Right lobe of liver (tissue), 6 donors: Measurements from ENCODE around the gene PHLDA1. TPM values are rescaled to one million over a fixed set of nuclear protein-coding genes. Genes with fewer than 3 reads are reported as not detected.
A peak's percentile ranks its signal among the peaks of the same experiment; 100 is the strongest.

Experiments used
- ATAC-seq, 4 donors: fragments of 200-7000 bp; cut with Tn5 transposase; one replicate each; pipeline ENCODE4 v1.9.1; 2020; ENCODE audit warnings: mild to moderate bottlenecking in 4 of 4, moderate library complexity in 4 of 4
- DNase-seq, 3 donors: peaks; one replicate each; pipeline ENCODE4 v3.0.0-alpha.2; 2020
- H3K27ac ChIP-seq, 3 donors: fragments of 200-600 bp; one replicate each; pipeline ENCODE4 v1.8.0; 2022
- H3K27me3 ChIP-seq, 2 donors: fragments of 200-600 bp; one replicate each; pipeline ENCODE4 v1.8.0; 2022
- H3K36me3 ChIP-seq, 4 donors: fragments of 200-600 bp; sonication (generic) in 1 of 4; one replicate each; pipeline versions ENCODE4 v1.5.1 to v1.8.0; 2017 to 2022; ENCODE audit warnings: control low read depth in 1 of 4
- H3K4me1 ChIP-seq, 4 donors: fragments of 200-600 bp; sonication (generic) in 1 of 4; one replicate each; pipeline versions ENCODE4 v1.5.1 to v1.8.0; 2017 to 2022; ENCODE audit warnings: control low read depth in 1 of 4
- H3K4me3 ChIP-seq, 3 donors: fragments of 200-600 bp; one replicate each; pipeline ENCODE4 v1.8.0; 2022
- H3K9me3 ChIP-seq, 4 donors: fragments of 200-600 bp; sonication (generic) in 1 of 4; one replicate each; pipeline versions ENCODE4 v1.5.1 to v1.8.0; 2017 to 2022; ENCODE audit warnings: control low read depth in 1 of 4
- CTCF ChIP-seq, 4 donors: fragments of 200-600 bp in 3 of 4; fragments of 450-650 bp in 1 of 4; IDR thresholded peaks; one replicate each; pipeline versions ENCODE4 v1.5.1 to v1.8.0; 2016 to 2022; ENCODE audit warnings: antibody characterized with exemption in 4 of 4, mild to moderate bottlenecking in 2 of 4
- POLR2A ChIP-seq: fragments of 450-650 bp; IDR thresholded peaks from one replicate; pipeline ENCODE4 v1.6.1; 2017; ENCODE audit warnings: antibody characterized with exemption, mild to moderate bottlenecking
- WGBS: methylation state at CpG from one replicate; pipeline ENCODE4 v1.1.6; 2018; ENCODE audit warnings: low coverage, low lambda C conversion rate; ENCODE audit not compliant: insufficient coverage; ENCODE audit errors: missing lambda C conversion rate; 5-methylcytosine and 5-hydroxymethylcytosine counted together
- intact Hi-C, 2 donors: fragments of 100-400 bp; cut with DNase I; formaldehyde crosslinking; loops; one replicate each; pipeline versions ENCODE4 v1.11.2 to v1.14.1; 2022
- total RNA-seq, 6 experiments: library from RNA; depleted of rRNA in 2 of 6; stranded (reverse); fragments of >200 nt in 2 of 6; fragmentation: NEBNext Ultra II Directional in 3 of 6; extraction: Animal tissue kit (Norgen Biotek cat#: 25700) in 3 of 6; gene quantifications; one replicate each; pipeline versions ENCODE4 v1.1.0 to v1.2.4, GENCODE V29; 2016 to 2023
- donor health status: DM: no; HTN: yes; CAD: no.
- donor health status: DM: no; HTN: no; CAD: no.
- donor health status: DM: no; HTN: no; CAD: no.
- donor health status: DM: no; HTN: yes; CAD: no.
- donor health status: DM: no; HTN: yes; CAD: no.

The PHLDA1 gene
- total RNA-seq, 6 experiments from 2014 or later: 1.7 to 22.4 (median 14.3) TPM

- intact Hi-C loops: no loop called here
- no peak for TF ChIP-seq POLR2A
- no peak for TF ChIP-seq CTCF (IDR thresholded peaks at IDR 0.05)
- DNase-seq: no peak
- no peak overlapping the region for H3K4me3 ChIP-seq
- no peaks in the 10 kb centered on the region for H3K9me3 ChIP-seq
- no CpG with 5 or more reads among the region's 2 CpGs for WGBS
- H3K36me3 ChIP-seq: no peaks in the 10 kb centered on the region
- no peak for ATAC-seq
- no peaks in the 10 kb centered on the region for H3K27me3 ChIP-seq
- H3K27ac ChIP-seq: no peak overlapping the region
- no peaks in the 10 kb centered on the region for H3K4me1 ChIP-seq
Measured at GRCh38 chr12:76023069-76023690, 8.4 kb downstream of the PHLDA1 start.

- Histone ChIP-seq H3K27ac (no peak overlapping the region), H3K36me3 (no peaks in the 10 kb centered on the region), H3K27me3 (no peaks in the 10 kb centered on the region), H3K9me3 (no peaks in the 10 kb centered on the region), H3K4me3 (no peak overlapping the region), H3K4me1 (no peaks in the 10 kb centered on the region)
- intact Hi-C loops: no loop called here
- TF ChIP-seq POLR2A (no peak), CTCF (IDR thresholded peaks at IDR 0.05) (no peak)
- WGBS: 87% methylated on average over 3 of the region's 3 CpGs
- no peak for DNase-seq
- no peak for ATAC-seq
Measured at GRCh38 chr12:76022506-76022905, 9.1 kb downstream of the PHLDA1 start.

GRCh38 chr12:76020731-76021672 lies 10.6 kb downstream of the PHLDA1 start:
- no peaks in the 10 kb centered on the region for H3K36me3 ChIP-seq
- H3K27me3 ChIP-seq: no peaks in the 10 kb centered on the region
- DNase-seq (no peak), ATAC-seq (peak; percentile 46 to 81 (median 58))
- intact Hi-C loops: no loop called here
- no peak overlapping the region for H3K4me3 ChIP-seq
- 52% methylated on average over 14 of the region's 15 CpGs for WGBS
- H3K4me1 ChIP-seq: no peaks in the 10 kb centered on the region
- H3K27ac ChIP-seq: peak overlapping the region; percentile 6 to 70 (median 37)
- TF ChIP-seq POLR2A (no peak), CTCF (IDR thresholded peaks at IDR 0.05) (no peak)
- no peaks in the 10 kb centered on the region for H3K9me3 ChIP-seq

GRCh38 chr12:76020281-76020680 lies 11.3 kb downstream of the PHLDA1 start:
- H3K9me3 ChIP-seq: no peaks in the 10 kb centered on the region
- peak; percentile 21 to 51 (median 33) for ATAC-seq
- peak overlapping the region in 2 of 3 donors; percentile 3 to 37 for H3K27ac ChIP-seq
- H3K27me3 ChIP-seq: no peaks in the 10 kb centered on the region
- no peak for TF ChIP-seq CTCF (IDR thresholded peaks at IDR 0.05)
- H3K4me1 ChIP-seq: no peaks in the 10 kb centered on the region
- DNase-seq: no peak
- H3K36me3 ChIP-seq: no peaks in the 10 kb centered on the region
- H3K4me3 ChIP-seq: no peak overlapping the region
- 58% methylated on average over 5 of the region's 5 CpGs for WGBS
- intact Hi-C loops: no loop called here
